Hepatocyte (in vitro differentiated cells): ENCODE results near the gene RPS26.

ENCODE experiments used
- EZH2phosphoT487 ChIP-seq: fragments of 200-600 bp; sonication (generic); IDR thresholded peaks from one replicate; pipeline ENCODE4 v1.6.1; 2018; ENCODE audit warnings: antibody characterized with exemption, mild to moderate bottlenecking, low read depth, moderate library complexity; ENCODE audit not compliant: unreplicated experiment, severe bottlenecking
- TF ChIP-seq, protein P1 (sequence below): fragments of 200-600 bp; sonication (generic); IDR thresholded peaks from 2 replicates; pipeline ENCODE4 v1.5.1; 2016; ENCODE audit warnings: antibody characterized with exemption, mild to moderate bottlenecking; ENCODE audit not compliant: poor library complexity

DNA sequence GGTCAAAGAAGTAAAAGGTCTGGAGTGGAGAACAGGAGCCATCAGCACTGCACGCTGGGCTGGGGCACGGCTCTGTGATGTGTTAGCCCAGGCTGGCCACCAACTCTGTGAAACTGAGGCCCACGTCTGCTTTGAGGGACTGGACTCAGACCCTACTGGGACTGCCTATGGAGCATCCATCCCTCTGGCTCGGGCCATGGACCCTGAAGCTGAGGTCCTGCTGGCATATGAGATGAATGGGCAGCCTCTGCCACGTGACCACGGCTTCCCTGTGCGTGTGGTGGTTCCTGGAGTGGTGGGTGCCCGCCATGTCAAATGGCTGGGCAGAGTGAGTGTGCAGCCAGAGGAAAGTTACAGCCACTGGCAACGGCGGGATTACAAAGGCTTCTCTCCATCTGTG is 37.5 kb upstream of the RPS26 start:
- TF ChIP-seq, protein P1, sequence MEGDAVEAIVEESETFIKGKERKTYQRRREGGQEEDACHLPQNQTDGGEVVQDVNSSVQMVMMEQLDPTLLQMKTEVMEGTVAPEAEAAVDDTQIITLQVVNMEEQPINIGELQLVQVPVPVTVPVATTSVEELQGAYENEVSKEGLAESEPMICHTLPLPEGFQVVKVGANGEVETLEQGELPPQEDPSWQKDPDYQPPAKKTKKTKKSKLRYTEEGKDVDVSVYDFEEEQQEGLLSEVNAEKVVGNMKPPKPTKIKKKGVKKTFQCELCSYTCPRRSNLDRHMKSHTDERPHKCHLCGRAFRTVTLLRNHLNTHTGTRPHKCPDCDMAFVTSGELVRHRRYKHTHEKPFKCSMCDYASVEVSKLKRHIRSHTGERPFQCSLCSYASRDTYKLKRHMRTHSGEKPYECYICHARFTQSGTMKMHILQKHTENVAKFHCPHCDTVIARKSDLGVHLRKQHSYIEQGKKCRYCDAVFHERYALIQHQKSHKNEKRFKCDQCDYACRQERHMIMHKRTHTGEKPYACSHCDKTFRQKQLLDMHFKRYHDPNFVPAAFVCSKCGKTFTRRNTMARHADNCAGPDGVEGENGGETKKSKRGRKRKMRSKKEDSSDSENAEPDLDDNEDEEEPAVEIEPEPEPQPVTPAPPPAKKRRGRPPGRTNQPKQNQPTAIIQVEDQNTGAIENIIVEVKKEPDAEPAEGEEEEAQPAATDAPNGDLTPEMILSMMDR, result no peak
- no peak for TF ChIP-seq EZH2phosphoT487
